OCI-LY3 (cell line): ENCODE measurements around the gene IL1RAPL1.

ENCODE experiments used
- CTCF ChIP-seq: fragments of 200-600, 300-600 bp; sonication (generic); IDR thresholded peaks from 2 replicates; pipeline ENCODE4 v1.5.1; 2014; ENCODE audit warnings: antibody characterized with exemption, low read length, low read depth
- EZH2phosphoT487 ChIP-seq: fragments of 200-600 bp; shearing (Covaris generic); IDR thresholded peaks from 2 replicates; pipeline ENCODE4 v1.6.1; 2018; ENCODE audit warnings: antibody characterized with exemption, mixed run types, low read depth

GRCh38 chrX:29547877-29548276 is 960.6 kb downstream of the IL1RAPL1 start:
- TF ChIP-seq CTCF: no peak
- no peak for TF ChIP-seq EZH2phosphoT487
